A673 (cell line): Measurements from ENCODE around the gene GPR27. TPM values are rescaled to one million over a fixed set of nuclear protein-coding genes. Genes with fewer than 3 reads are reported as not detected.

Source experiments
- BruUV-seq: library from RNA; stranded (reverse); fragments of 400-500 nt; replicated peaks from 2 replicates; lab custom pipeline; 2021; lab: Mats Ljungman, UMichigan
- CTCF ChIA-PET: fragments of 300-600 bp; sonication (Branson Sonifier 250); formaldehyde crosslinking; loops from one replicate; lab custom pipeline; 2022; ENCODE audit warnings: antibody characterized with exemption; lab: Charles Lee
- POLR2A ChIA-PET: fragments of 300-600 bp; sonication (Branson Sonifier 250); formaldehyde crosslinking; loops from one replicate; lab custom pipeline; 2022; ENCODE audit warnings: antibody characterized with exemption; ENCODE audit not compliant: low non-redundant PET; lab: Charles Lee
- DNase-seq: peaks from one replicate; pipeline ENCODE4 v3.0.0-alpha.2; 2015; ENCODE audit warnings: low spot score
- H3K27ac ChIP-seq: fragments of 200-600 bp; sonication (generic); 2 replicates; pipeline ENCODE4 v1.5.1; 2016; ENCODE audit warnings: mixed run types, low read depth, mild to moderate bottlenecking, mixed read lengths, antibody characterized with exemption, low read length; ENCODE audit not compliant: poor library complexity, severe bottlenecking
- H3K27me3 ChIP-seq: fragments of 200-600 bp; sonication (generic); replicated peaks from 2 replicates; pipeline ENCODE4 v1.6.1; 2017; ENCODE audit warnings: mixed run types, low read depth, mild to moderate bottlenecking, mixed read lengths, antibody characterized with exemption, low read length; ENCODE audit not compliant: insufficient read depth, poor library complexity
- H3K36me3 ChIP-seq: fragments of 200-600 bp; sonication (generic); 2 replicates; pipeline ENCODE4 v1.6.1; 2016; ENCODE audit warnings: mixed run types, mild to moderate bottlenecking, mixed read lengths, antibody characterized with exemption, low read length; ENCODE audit not compliant: insufficient read depth, poor library complexity, severe bottlenecking
- H3K4me1 ChIP-seq: fragments of 200-600 bp; sonication (generic); 2 replicates; pipeline ENCODE4 v1.6.1; 2017; ENCODE audit warnings: mixed run types, mild to moderate bottlenecking, mixed read lengths, antibody characterized with exemption, low read length; ENCODE audit not compliant: insufficient read depth, poor library complexity, severe bottlenecking
- H3K4me3 ChIP-seq: fragments of 200-600 bp; sonication (generic); 2 replicates; pipeline ENCODE4 v1.5.1; 2016; ENCODE audit warnings: low read depth, mixed run types, mild to moderate bottlenecking, mixed read lengths, low read length; ENCODE audit not compliant: poor library complexity, severe bottlenecking
- H3K9me3 ChIP-seq: fragments of 200-600 bp; sonication (generic); 2 replicates; pipeline ENCODE4 v1.6.1; 2016; ENCODE audit warnings: mixed run types, low read depth, mild to moderate bottlenecking, mixed read lengths, antibody characterized with exemption, low read length; ENCODE audit not compliant: poor library complexity, severe bottlenecking
- CTCF ChIP-seq: fragments of 300-800, 200-600 bp; sonication (generic); conservative IDR thresholded peaks from 2 replicates; pipeline ENCODE4 v1.5.1; 2017; ENCODE audit warnings: low read depth, mild to moderate bottlenecking, antibody characterized with exemption, low read length, moderate library complexity, mixed read lengths
- EZH2 ChIP-seq: fragments of 200-600 bp; sonication (generic); IDR thresholded peaks from 2 replicates; pipeline ENCODE4 v1.6.1; 2017; ENCODE audit warnings: borderline replicate concordance, low read depth, mild to moderate bottlenecking, mixed read lengths, antibody characterized with exemption, low read length; ENCODE audit not compliant: poor library complexity, severe bottlenecking
- intact Hi-C: fragments of 100-400 bp; cut with micrococcal nuclease; formaldehyde crosslinking; loops from one replicate; pipeline ENCODE4 v1.10.0; 2022; ENCODE audit not compliant: unreplicated experiment
- total RNA-seq: library from RNA; stranded (reverse); gene quantifications from 2 replicates; pipeline ENCODE4 v1.2.3, GENCODE V29; 2021

The GPR27 gene
- total RNA-seq, 1 experiment from 2014 or later = 6.4 TPM

- no peaks in the 10 kb centered on the region for H3K27me3 ChIP-seq
- H3K9me3 ChIP-seq = no peaks in the 10 kb centered on the region
- no peak overlapping the region for H3K27ac ChIP-seq
- H3K4me1 ChIP-seq = no peaks in the 10 kb centered on the region
- intact Hi-C loops = loop anchor here (10.0 kb wide), 2 partner anchors 1100 to 1360 kb away; no protein-coding TSS in a partner anchor
- no peaks in the 10 kb centered on the region for H3K36me3 ChIP-seq
- H3K4me3 ChIP-seq = peak overlapping the region; percentile 54
- DNase-seq = no peak
- CTCF ChIA-PET = no interaction called here
- TF ChIP-seq CTCF (no peak), EZH2 (no peak)
- BruUV-seq = no TSS peak
- POLR2A ChIA-PET = no interaction called here
These were observed 28.9 kb upstream of the GPR27 start for GRCh38 chr3:71724584-71725270.

GRCh38 chr3:71725271-71725991 lies 28.2 kb upstream of the GPR27 start, which contains the start of gene EIF4E3:
Gene EIF4E3 (minus strand): TSS chr3:71725402. CDS start chr3:71725367, 35 bp downstream.
- H3K27ac ChIP-seq = no peak within 1 kb of the TSS
- BruUV-seq = no TSS peak
- intact Hi-C loops = loop anchor here (10.0 kb wide), 2 partner anchors 1099 to 1359 kb away; no protein-coding TSS in a partner anchor
- TF ChIP-seq CTCF (no peak), EZH2 (no peak)
- no peak for DNase-seq
- no peaks in the 10 kb centered on the region for H3K27me3 ChIP-seq
- H3K9me3 ChIP-seq = no peaks in the 10 kb centered on the region
- CTCF ChIA-PET = no interaction called here
- POLR2A ChIA-PET = no interaction called here
- peak within 1 kb of the TSS; percentile 54 for H3K4me3 ChIP-seq
- H3K4me1 ChIP-seq = no peaks in the 10 kb centered on the region
- H3K36me3 ChIP-seq = no peaks in the 10 kb centered on the region

- Histone ChIP-seq H3K4me3 (no peak overlapping the region), H3K27me3 (no peaks in the 10 kb centered on the region), H3K36me3 (no peaks in the 10 kb centered on the region), H3K27ac (no peak overlapping the region), H3K4me1 (no peaks in the 10 kb centered on the region), H3K9me3 (no peaks in the 10 kb centered on the region)
- TF ChIP-seq EZH2 (no peak), CTCF (no peak)
- POLR2A ChIA-PET = no interaction called here
- DNase-seq = no peak
- intact Hi-C loops = loop anchor here (10.0 kb wide), 2 partner anchors 1099 to 1359 kb away; no protein-coding TSS in a partner anchor
- BruUV-seq = no TSS peak
- CTCF ChIA-PET = no interaction called here
These were observed 27.5 kb upstream of the GPR27 start for GRCh38 chr3:71726146-71726545.
